ENCODE measurements around the gene ATP5MC3. TPM values are rescaled to one million over a fixed set of nuclear protein-coding genes. Genes with fewer than 3 reads are reported as not detected.

Gene ATP5MC3
- total and polyA plus RNA-seq, 2 donors (not counting 3 experiments of a cell fraction or from before 2014, with no cell fraction given), result 201 to 452 TPM

GRCh38 chr2:175195012-175195411, 13.5 kb upstream of the ATP5MC3 start:
- no peak overlapping the region for H3K4me3 ChIP-seq (replicated peaks in 1 of 3; ENCODE audit: insufficient read depth in 1 of 3, low read depth in 1 of 3, low read length in 3 of 3)
- no TSS peak for BruUV-seq (replicated peaks)
- FAIRE-seq (no peak), DNase-seq (ENCODE audit: low read depth, low spot score) (no peak)
- H3K4me1 ChIP-seq (ENCODE audit: control insufficient read depth, extremely low read depth, insufficient read depth, low read length), result no peaks in the 10 kb centered on the region
- H3K27me3 ChIP-seq (ENCODE audit: control insufficient read depth in 2 of 2, insufficient read depth in 2 of 2, low read length in 2 of 2), result peaks cover 8 to 17% of the 10 kb centered on the region in 2 experiments
- H3K36me3 ChIP-seq (ENCODE audit: control insufficient read depth in 2 of 2, extremely low read depth in 1 of 2, insufficient read depth in 2 of 2, low read length in 2 of 2), result no peaks in the 10 kb centered on the region
- no peaks in the 10 kb centered on the region for H3K79me2 ChIP-seq (ENCODE audit: control insufficient read depth, insufficient read depth, low read length)
- no peaks in the 10 kb centered on the region for H4K20me1 ChIP-seq (replicated peaks; ENCODE audit: control insufficient read depth, extremely low read depth, insufficient read depth, low read length)
- ChIA-PET CTCF (interaction anchor here (1.0 kb wide), 1 partner anchor 9 kb away, joined by 3 read pairs; no protein-coding TSS in a partner anchor), POLR2A (no interaction called here)
- H3K9me3 ChIP-seq (replicated peaks; ENCODE audit: control insufficient read depth, insufficient read depth, low read length), result no peaks in the 10 kb centered on the region
- TF ChIP-seq POLR2AphosphoS5 (IDR thresholded peaks at IDR 0.05; ENCODE audit: insufficient read depth, low read depth, low read length), result no peak
- no peak overlapping the region for H3K9ac ChIP-seq (replicated peaks; ENCODE audit: extremely low read depth, insufficient read depth, low read length)
- H2AFZ ChIP-seq (ENCODE audit: low read depth, low read length), result no peak overlapping the region
- dilution Hi-C loops (cut with MboI; ENCODE audit: extremely low pct_ligation_motif_present, low sequenced_read_pairs) (no loop called here), intact Hi-C loops (cut with micrococcal nuclease) (no loop called here)
- no peak overlapping the region for H3K27ac ChIP-seq (ENCODE audit: insufficient read depth, low read depth, low read length)
- H3K4me2 ChIP-seq (ENCODE audit: insufficient read depth, low read length), result no peak overlapping the region
- no peaks in the 10 kb centered on the region for H3K9me1 ChIP-seq (replicated peaks; ENCODE audit: control insufficient read depth, extremely low read depth, insufficient read depth, low read length)

- TF ChIP-seq POLR2AphosphoS5 (IDR thresholded peaks at IDR 0.05; ENCODE audit: insufficient read depth, low read depth, low read length) (no peak), POLR2A (IDR thresholded peaks at IDR 0.05; ENCODE audit: low read depth, low read length) (no peak), JUN (IDR thresholded peaks at IDR 0.05; ENCODE audit: borderline replicate concordance, insufficient read depth, insufficient read length, low read depth) (no peak), MYC (IDR thresholded peaks at IDR 0.05; ENCODE audit: low read depth, low read length) (no peak), FOS (IDR thresholded peaks at IDR 0.05; ENCODE audit: borderline replicate concordance, insufficient read depth, low read length) (no peak), MAX (IDR thresholded peaks at IDR 0.05; ENCODE audit: insufficient read depth, insufficient read length) (no peak), CTCF (IDR thresholded peaks at IDR 0.05; ENCODE audit: extremely low read depth in 1 of 2, insufficient read depth in 1 of 2, low read depth in 1 of 2, low read length in 2 of 2) (no peak), GATA2 (IDR thresholded peaks at IDR 0.05; ENCODE audit: insufficient read depth, insufficient read length, low read depth, low read length) (no peak), EZH2 (IDR thresholded peaks at IDR 0.05; ENCODE audit: borderline replicate concordance, low read depth, low read length, severe bottlenecking) (no peak)
- Histone ChIP-seq H3K9ac (replicated peaks; ENCODE audit: extremely low read depth, insufficient read depth, low read length) (no peak overlapping the region), H3K27ac (ENCODE audit: insufficient read depth, low read depth, low read length) (no peak overlapping the region), H3K79me2 (ENCODE audit: control insufficient read depth, insufficient read depth, low read length) (no peaks in the 10 kb centered on the region), H3K4me1 (ENCODE audit: control insufficient read depth, extremely low read depth, insufficient read depth, low read length) (no peaks in the 10 kb centered on the region), H3K9me1 (replicated peaks; ENCODE audit: control insufficient read depth, extremely low read depth, insufficient read depth, low read length) (no peaks in the 10 kb centered on the region), H4K20me1 (replicated peaks; ENCODE audit: control insufficient read depth, extremely low read depth, insufficient read depth, low read length) (no peaks in the 10 kb centered on the region), H3K27me3 (ENCODE audit: control insufficient read depth in 2 of 2, insufficient read depth in 2 of 2, low read length in 2 of 2) (peaks cover 0 to 2% of the 10 kb centered on the region in 2 experiments), H3K4me2 (ENCODE audit: insufficient read depth, low read length) (no peak overlapping the region), H3K9me3 (replicated peaks; ENCODE audit: control insufficient read depth, insufficient read depth, low read length) (no peaks in the 10 kb centered on the region), H3K4me3 (replicated peaks in 1 of 3; ENCODE audit: insufficient read depth in 1 of 3, low read depth in 1 of 3, low read length in 3 of 3) (no peak overlapping the region), H3K36me3 (ENCODE audit: control insufficient read depth in 2 of 2, extremely low read depth in 1 of 2, insufficient read depth in 2 of 2, low read length in 2 of 2) (no peaks in the 10 kb centered on the region), H2AFZ (ENCODE audit: low read depth, low read length) (no peak overlapping the region)
- no TSS peak for BruUV-seq (replicated peaks)
- dilution Hi-C loops (cut with MboI; ENCODE audit: extremely low pct_ligation_motif_present, low sequenced_read_pairs), result no loop called here
- FAIRE-seq (no peak), DNase-seq (ENCODE audit: low read depth, low spot score) (no peak)
- ChIA-PET POLR2A (no interaction called here), CTCF (no interaction called here)
- intact Hi-C loops (cut with micrococcal nuclease), result loop anchor here (10.0 kb wide), 2 partner anchors 154 to 494 kb away; no protein-coding TSS in a partner anchor
These were observed 7.3 kb upstream of the ATP5MC3 start for GRCh38 chr2:175188761-175189160.

Measured in endothelial cell of umbilical vein (primary cell).